ENCODE results near the gene GARIN3.

GARIN3 gene

GRCh38 chr5:157184117-157184670, 18.1 kb upstream of the GARIN3 start:
- no peak for DNase-seq

GRCh38 chr5:157182143-157182757, 16.2 kb upstream of the GARIN3 start:
- no peak for DNase-seq

GRCh38 chr5:157180374-157181264, 14.6 kb upstream of the GARIN3 start, which contains the start of gene ITK:
Gene ITK (plus strand): TSS chr5:157180840. CDS start chr5:157180978, 138 bp downstream.
- no peak for DNase-seq

GRCh38 chr5:157178966-157179365, 12.9 kb upstream of the GARIN3 start:
- no peak for DNase-seq

- DNase-seq = no peak
Observed at GRCh38 chr5:157177953-157178352, 11.9 kb upstream of the GARIN3 start.

GRCh38 chr5:157175071-157175612, 9.1 kb upstream of the GARIN3 start:
- no peak for DNase-seq

- no peak for DNase-seq
Observed at GRCh38 chr5:157172403-157172802, 6.3 kb upstream of the GARIN3 start.

- DNase-seq = no peak
Observed at GRCh38 chr5:157168286-157168685, 2.2 kb upstream of the GARIN3 start.

- DNase-seq = no peak
Observed at GRCh38 chr5:157167214-157167621, 1.2 kb upstream of the GARIN3 start.

- DNase-seq = no peak
Observed at GRCh38 chr5:157165668-157166067, 396 bp downstream of the GARIN3 start.

- DNase-seq = no peak
Observed at GRCh38 chr5:157165261-157165660, 803 bp downstream of the GARIN3 start.

- no peak for DNase-seq
Observed at GRCh38 chr5:157164521-157164920, 1.5 kb downstream of the GARIN3 start.

- DNase-seq = no peak
Observed at GRCh38 chr5:157162919-157163510, 3.0 kb downstream of the GARIN3 start.

GRCh38 chr5:157161996-157162395, 4.1 kb downstream of the GARIN3 start:
- DNase-seq = no peak

- DNase-seq = no peak
Observed at GRCh38 chr5:157160001-157160400, 6.1 kb downstream of the GARIN3 start.

- DNase-seq = no peak
Observed at GRCh38 chr5:157159209-157159751, 6.8 kb downstream of the GARIN3 start.

GRCh38 chr5:157157293-157157891, 8.7 kb downstream of the GARIN3 start:
- DNase-seq = no peak

GRCh38 chr5:157155297-157155696, 10.8 kb downstream of the GARIN3 start:
- no peak for DNase-seq

- DNase-seq = no peak
Observed at GRCh38 chr5:157150995-157151394, 15.1 kb downstream of the GARIN3 start.

GRCh38 chr5:157148734-157149615, 17.1 kb downstream of the GARIN3 start:
- DNase-seq = peak; percentile 12 to 79
